Esophagus squamous epithelium (tissue), 5 donors: ENCODE data around the gene PCCA. TPM values are rescaled to one million over a fixed set of nuclear protein-coding genes. Genes with fewer than 3 reads are reported as not detected.

Experiments
- DNase-seq: peaks from one replicate; lab custom pipeline; 2025; lab: John Stamatoyannopoulos, UW
- H3K27ac ChIP-seq, 4 donors: fragments of 200-600 bp; sonication (generic); one replicate each; pipeline ENCODE4 v1.5.1; 2016 to 2019; ENCODE audit warnings: mild to moderate bottlenecking in 1 of 4
- H3K27me3 ChIP-seq, 4 donors: fragments of 200-600 bp; sonication (generic); 1 replicate in 3 of 4; 2 replicates in 1 of 4; pipeline versions ENCODE4 v1.5.1 to v1.6.0; 2017 to 2021; ENCODE audit warnings: antibody characterized with exemption in 1 of 4
- H3K36me3 ChIP-seq, 3 donors: fragments of 200-600 bp; sonication (generic); one replicate each; pipeline ENCODE4 v1.5.1; 2016 to 2019
- H3K4me1 ChIP-seq, 3 donors: fragments of 200-600 bp; sonication (generic); one replicate each; pipeline ENCODE4 v1.5.1; 2017 to 2019
- H3K4me3 ChIP-seq, 4 donors: fragments of 200-600 bp; sonication (generic); 1 replicate in 3 of 4; 2 replicates in 1 of 4; pipeline ENCODE4 v1.5.1; 2016 to 2019; ENCODE audit warnings: mild to moderate bottlenecking in 2 of 4, moderate library complexity in 1 of 4
- H3K9me3 ChIP-seq, 3 donors: fragments of 200-600 bp; sonication (generic); one replicate each; pipeline ENCODE4 v1.5.1; 2016 to 2019
- CTCF ChIP-seq, 6 experiments: fragments of 450-650 bp in 4 of 6; fragments of 200-600 bp in 2 of 6; sonication (generic) in 2 of 6; IDR thresholded peaks; one replicate each; pipeline ENCODE4 v1.5.1; 2016 to 2019; ENCODE audit warnings: antibody characterized with exemption in 6 of 6, mild to moderate bottlenecking in 4 of 6, moderate library complexity in 4 of 6
- POLR2A ChIP-seq, 4 donors: fragments of 450-650 bp; IDR thresholded peaks; one replicate each; pipeline ENCODE4 v1.6.1; 2017; ENCODE audit warnings: antibody characterized with exemption in 4 of 4, mild to moderate bottlenecking in 4 of 4, moderate library complexity in 3 of 4
- WGBS, 2 donors: methylation state at CpG; one replicate each; pipeline ENCODE4 v1.1.5; 2018; 5-methylcytosine and 5-hydroxymethylcytosine counted together
- intact Hi-C: fragments of 100-400 bp; cut with DNase I; formaldehyde crosslinking; loops from one replicate; pipeline ENCODE4 v1.15.0; 2022
- total RNA-seq, 4 donors: library from RNA; depleted of rRNA; stranded (reverse); fragments of >200 nt; gene quantifications; one replicate each; pipeline ENCODE4 v1.1.0, GENCODE V29; 2016
- donor health status: DM: yes; HTN: yes; CAD: no.

PCCA gene
- total RNA-seq, 4 donors from 2014 or later, result 21.5 to 46.5 (median 30.2) TPM

- peak; percentile 5 for DNase-seq
- H3K4me3 ChIP-seq, result no peak overlapping the region
- H3K9me3 ChIP-seq, result no peaks in the 10 kb centered on the region
- peaks cover 0 to 17% (median 13%) of the 10 kb centered on the region in 3 donors for H3K4me1 ChIP-seq
- no peaks in the 10 kb centered on the region for H3K27me3 ChIP-seq
- H3K36me3 ChIP-seq, result no peaks in the 10 kb centered on the region
- 53 to 65% methylated on average over 11 to 12 of the region's 12 CpGs for WGBS, 2 donors
- peak overlapping the region; percentile 55 to 76 (median 64) for H3K27ac ChIP-seq
- no peak for TF ChIP-seq CTCF (IDR thresholded peaks at IDR 0.05)
- TF ChIP-seq POLR2A (IDR thresholded peaks at IDR 0.05), result no peak
- intact Hi-C loops, result no loop called here
These were observed 304.1 kb downstream of the PCCA start for GRCh38 chr13:100392709-100393630.

- Histone ChIP-seq H3K4me3 (no peak overlapping the region), H3K36me3 (no peaks in the 10 kb centered on the region), H3K9me3 (no peaks in the 10 kb centered on the region), H3K27ac (peak overlapping the region in 3 of 4 donors; percentile 3 to 76 (median 62)), H3K27me3 (no peaks in the 10 kb centered on the region), H3K4me1 (peaks cover 0 to 17% (median 13%) of the 10 kb centered on the region in 3 donors)
- intact Hi-C loops, result no loop called here
- WGBS, 2 donors, result 59 to 63% methylated on average over 9 of the region's 9 CpGs
- no peak for DNase-seq
- TF ChIP-seq CTCF (IDR thresholded peaks at IDR 0.05) (no peak), POLR2A (IDR thresholded peaks at IDR 0.05) (no peak)
These were observed 305.3 kb downstream of the PCCA start for GRCh38 chr13:100394005-100394695.

GRCh38 chr13:100395698-100396373 is 306.9 kb downstream of the PCCA start:
- Histone ChIP-seq H3K4me3 (no peak overlapping the region), H3K36me3 (no peaks in the 10 kb centered on the region), H3K9me3 (no peaks in the 10 kb centered on the region), H3K27me3 (no peaks in the 10 kb centered on the region), H3K4me1 (peaks cover 0 to 17% (median 13%) of the 10 kb centered on the region in 3 donors), H3K27ac (no peak overlapping the region)
- WGBS, 2 donors, result 91 to 95% methylated on average over 4 of the region's 4 CpGs
- intact Hi-C loops, result no loop called here
- no peak for DNase-seq
- TF ChIP-seq POLR2A (IDR thresholded peaks at IDR 0.05) (no peak), CTCF (IDR thresholded peaks at IDR 0.05) (no peak)

- TF ChIP-seq POLR2A (IDR thresholded peaks at IDR 0.05), result no peak
- no peak for TF ChIP-seq CTCF (IDR thresholded peaks at IDR 0.05)
- 92 to 94% methylated on average over 6 of the region's 6 CpGs for WGBS, 2 donors
- Histone ChIP-seq H3K4me3 (no peak overlapping the region), H3K27ac (no peak overlapping the region), H3K27me3 (no peaks in the 10 kb centered on the region), H3K36me3 (no peaks in the 10 kb centered on the region), H3K4me1 (peaks cover 0 to 17% (median 13%) of the 10 kb centered on the region in 3 donors), H3K9me3 (no peaks in the 10 kb centered on the region)
- no peak for DNase-seq
- intact Hi-C loops, result no loop called here
These were observed 307.9 kb downstream of the PCCA start for GRCh38 chr13:100396776-100397175.
